ENCODE results near the gene WFDC8.
"Not testable (repeated sequence)": the region's sequence is repeated elsewhere in the genome, so short reads cannot be mapped to it uniquely, and the experiment has no call there.

WFDC8 gene

DNA sequence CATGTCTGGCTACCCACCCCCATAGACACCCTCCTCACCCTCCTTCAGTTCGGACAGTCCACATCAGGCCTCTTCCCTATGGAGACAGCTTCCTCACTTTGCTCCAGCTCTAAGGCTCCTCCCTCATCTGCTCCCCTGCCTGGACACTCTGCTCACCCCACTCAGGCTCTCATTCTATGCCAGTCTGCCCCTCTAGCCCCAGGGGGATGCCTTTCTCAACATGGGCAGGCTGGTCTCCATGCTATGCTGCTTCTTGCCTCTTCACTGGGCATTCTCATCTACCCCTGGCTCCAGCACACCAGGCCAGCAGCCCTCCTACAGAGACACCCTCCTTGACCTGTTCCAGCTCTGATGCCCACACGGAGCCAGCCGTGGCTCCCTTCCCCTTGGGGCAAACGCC is at the start of gene WFDC8:
WFDC8 (minus strand) TSS at position 101 of the 400 bp plus-strand sequence; CDS start at position 64, 37 bp downstream.
- no peak for DNase-seq

DNA sequence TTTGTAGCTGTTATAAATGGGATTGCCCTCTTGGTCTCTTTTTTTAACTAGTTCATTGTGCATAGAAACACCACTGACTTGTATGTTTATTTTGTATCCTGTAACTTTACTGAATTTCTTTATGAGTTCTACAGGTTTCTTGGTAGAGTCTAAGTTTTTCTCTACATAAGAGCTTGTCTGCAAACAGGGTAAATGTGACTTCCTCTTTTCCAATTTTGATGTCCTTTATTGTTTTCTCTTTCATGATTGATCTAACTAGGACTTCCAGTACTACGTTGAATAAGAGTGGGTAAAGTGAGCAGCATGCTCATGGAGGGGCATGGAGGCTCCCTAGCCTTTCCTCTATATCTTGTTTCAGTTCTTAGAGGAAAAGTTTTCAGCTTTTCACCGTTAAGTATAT is 47.5 kb upstream of the WFDC8 start:
- no peak for DNase-seq

DNA sequence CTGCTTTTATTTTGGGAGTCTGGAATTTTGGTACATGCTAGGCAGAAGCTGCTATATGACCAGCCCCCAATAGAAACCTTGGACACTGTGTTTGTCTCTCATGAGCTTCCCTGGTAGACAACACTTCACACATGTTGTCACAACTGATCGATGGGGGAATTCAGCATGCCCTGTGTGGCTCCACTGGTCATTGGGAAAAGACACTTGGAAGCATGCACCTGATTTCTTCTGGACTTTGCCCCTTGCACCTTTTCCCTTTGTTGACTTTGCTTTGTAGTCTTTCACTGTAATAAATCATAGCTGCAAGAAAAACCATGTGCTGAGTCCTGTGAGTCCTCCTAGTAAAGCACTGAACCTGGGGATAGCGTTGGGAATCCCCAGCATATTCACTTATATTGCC is 42.5 kb upstream of the WFDC8 start:
- no peak for DNase-seq

DNA sequence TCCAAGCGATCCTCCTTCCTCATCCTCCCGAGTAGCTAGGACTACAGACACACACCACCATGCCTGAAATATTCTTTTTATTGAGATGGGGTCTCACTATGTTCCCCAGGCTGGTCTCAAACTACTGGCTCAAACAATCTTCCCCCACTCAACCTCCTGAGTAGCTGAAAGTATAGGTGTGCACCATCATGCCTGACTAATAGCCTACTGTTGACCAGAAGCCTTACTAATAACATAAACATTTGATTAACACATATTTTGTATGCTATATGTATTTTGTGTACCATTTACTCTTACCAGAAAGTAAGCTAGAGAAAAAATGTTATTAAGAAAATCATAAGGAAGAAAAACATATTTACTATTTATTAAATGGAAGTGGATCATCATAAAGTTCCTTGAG is 38.5 kb upstream of the WFDC8 start:
- DNase-seq, result no peak

DNA sequence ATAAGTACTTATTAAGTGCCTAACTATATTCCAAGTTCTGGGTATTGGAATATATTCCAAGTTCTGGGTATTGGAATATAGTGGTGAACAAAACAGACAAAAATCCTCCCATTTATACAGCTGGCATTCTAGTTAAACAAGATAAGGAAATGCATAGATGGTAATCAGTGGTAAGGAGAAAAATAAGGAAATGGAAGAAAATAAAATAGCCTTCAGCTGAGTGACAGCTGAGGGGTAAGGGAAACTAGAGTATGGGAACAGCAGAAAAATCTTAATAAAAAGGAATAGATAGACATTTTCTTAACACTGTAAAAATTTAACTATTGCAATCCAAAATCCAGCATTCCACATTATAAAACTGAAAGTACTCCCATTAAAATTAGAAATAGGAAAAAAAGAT is 33.2 kb upstream of the WFDC8 start:
- DNase-seq, result no peak

DNA sequence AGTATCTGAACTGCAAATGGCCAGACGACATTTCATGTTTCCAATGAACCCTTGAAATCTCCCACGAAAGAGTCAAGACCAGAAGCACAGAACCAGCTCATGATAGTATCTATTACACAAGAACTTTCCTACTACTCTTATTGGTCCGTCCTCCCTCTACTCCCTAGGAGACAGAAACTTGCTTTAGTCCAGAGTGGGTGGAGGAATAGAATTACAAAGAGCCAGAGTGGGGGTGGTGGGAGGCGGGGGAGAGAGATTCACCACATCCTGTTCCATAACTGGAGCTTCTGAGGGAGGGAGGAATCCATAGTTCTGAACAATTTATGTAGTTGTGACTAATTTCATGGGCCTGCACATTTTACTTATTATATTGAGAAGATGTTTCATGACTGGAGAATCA is 32.0 kb upstream of the WFDC8 start:
- no peak for DNase-seq

DNA sequence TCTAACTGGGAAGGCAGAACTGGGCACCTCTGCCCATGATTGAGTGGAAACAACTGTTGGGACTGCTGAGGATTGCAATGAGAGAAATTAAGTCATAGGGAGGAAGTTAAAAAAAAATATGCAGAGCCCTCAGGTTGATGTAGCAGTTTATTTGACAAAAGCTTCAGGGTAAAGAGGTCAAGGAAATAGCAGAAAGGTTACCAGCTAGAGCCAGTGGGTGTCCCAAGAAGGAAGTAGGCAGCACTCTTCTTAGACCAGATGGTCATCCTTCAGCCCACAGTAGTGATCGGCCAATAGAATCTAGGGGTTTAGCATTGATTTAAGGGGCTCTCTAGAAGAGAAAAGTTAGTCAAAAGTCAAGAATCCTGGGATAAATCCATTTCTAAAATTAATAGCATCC is 28.7 kb upstream of the WFDC8 start:
- no peak for DNase-seq

DNA sequence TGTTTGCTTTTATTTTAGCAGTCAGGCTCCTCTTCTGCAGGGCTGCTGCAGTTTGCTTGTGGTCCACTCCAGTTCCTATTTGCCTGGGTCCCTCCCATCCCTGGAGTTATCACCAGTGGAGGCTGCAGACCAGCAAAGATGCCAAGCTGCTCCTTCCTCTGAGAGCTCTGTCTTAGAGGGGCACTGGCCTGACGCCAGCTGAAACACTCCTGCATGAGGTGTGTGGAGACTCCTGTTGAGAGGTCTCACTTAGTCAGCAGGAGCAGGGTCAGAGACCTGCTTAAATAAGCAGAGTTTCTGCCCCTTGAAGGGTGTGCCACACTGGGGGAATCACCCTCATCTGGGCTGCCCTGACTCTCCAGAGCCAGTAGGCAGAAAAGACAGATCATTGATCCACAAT is 16.2 kb upstream of the WFDC8 start:
- DNase-seq, result no peak

DNA sequence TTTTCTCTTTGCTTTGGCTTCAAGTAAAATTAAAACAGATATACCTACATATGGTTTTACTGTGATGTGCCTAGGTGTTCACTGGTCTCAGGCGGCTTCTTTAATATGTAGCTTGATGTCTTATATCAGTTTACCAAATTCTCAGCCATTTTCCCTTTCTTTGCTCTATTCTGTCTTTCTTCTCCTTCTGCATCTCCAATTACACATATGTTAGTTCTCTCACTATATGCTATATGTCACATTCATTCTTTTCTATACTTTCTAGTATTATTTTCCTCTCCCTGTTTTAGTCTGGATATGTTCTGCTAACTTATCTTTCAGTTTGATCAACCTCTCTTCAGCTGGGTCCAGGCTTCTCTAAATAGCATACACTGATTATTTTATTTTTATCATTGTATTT is 14.4 kb upstream of the WFDC8 start:
- DNase-seq, result no peak

DNA sequence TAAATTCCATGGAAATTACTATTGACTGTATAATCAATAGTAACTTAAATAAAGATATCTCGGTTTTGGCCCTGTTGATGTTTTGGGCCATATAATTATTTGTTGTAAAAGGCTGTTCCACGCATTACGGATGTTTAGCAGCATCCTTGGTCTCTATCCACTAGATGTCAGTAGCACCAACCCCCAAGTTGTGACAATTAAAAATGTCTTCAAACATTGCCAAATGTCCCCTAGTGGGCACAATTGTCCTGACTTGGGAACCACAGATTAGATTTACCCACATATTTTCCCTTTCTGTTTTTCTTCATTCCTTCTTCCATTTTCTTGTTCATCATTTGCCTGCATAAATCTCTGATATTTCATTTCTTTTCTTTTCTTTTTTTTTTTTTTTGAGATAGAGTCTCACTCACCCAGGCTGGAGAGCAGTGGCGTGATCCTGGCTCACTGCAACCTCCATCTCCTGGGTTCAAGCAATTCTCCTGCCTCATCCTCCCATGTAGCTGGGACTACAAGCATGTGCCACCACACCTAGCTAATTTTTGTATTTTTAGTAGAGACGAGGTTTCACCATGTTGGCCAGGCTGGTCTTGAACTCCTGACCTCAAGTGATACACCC is 13.6 kb upstream of the WFDC8 start:
- DNase-seq, result no peak

DNA sequence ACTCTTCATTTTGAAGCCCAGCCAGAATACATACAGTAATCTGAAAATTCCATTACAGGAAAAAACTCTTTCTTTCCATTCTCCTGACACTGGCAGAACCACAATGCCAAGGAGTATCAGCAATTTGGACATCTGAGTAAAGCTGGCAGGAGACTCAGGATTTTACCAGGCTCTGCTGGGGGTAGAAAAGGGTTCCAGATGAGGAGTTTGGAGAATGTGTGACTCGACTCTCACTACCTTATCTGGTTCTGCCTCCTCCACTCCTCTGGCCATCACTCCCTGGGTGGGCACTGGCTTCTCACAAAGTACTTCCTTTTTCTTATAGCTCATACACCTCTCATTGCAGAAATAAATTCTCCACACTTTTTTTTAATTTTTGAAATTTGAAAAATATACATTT is 10.6 kb upstream of the WFDC8 start:
- no peak for DNase-seq

DNA sequence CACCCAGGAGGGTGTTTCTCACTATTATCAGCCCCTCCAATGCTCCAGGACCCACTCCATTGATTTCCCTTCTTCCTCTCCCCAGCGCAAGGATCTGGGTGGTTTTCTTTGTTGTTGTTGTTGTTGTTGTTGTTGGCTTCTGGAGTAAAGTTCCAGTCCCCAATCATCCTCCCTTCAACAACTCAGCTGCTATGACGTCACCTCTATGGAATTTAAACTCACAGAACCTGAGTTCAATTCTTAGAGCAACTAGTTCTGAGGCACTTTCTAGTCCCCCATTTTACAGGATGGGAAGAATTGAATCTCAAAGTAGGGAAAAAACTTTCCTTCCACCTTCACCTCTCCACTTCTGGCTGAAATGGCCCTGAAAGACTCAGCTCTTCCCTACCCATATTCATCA is 9.7 kb upstream of the WFDC8 start:
- DNase-seq, result no peak

DNA sequence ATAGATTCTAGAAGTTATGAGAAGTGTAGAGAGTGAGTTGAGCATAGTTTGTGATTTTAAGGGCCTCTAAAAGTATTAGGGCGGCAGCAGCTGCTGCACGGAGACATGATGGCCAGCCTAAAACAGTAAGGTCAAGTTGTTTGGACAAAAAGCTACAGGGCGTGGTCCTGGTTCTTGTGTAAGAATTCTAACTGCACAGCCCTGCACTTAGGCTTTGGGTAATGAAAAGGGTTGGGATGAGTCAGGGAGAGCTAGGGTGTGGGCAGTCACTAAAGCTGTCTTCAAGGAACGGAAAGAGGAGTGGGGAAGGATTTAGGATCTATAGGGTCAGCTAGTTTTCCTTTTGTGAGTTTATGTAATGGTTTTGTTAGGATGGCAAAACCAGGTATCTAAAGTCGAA is 6.9 kb upstream of the WFDC8 start:
- not testable (repeated sequence) for DNase-seq

DNA sequence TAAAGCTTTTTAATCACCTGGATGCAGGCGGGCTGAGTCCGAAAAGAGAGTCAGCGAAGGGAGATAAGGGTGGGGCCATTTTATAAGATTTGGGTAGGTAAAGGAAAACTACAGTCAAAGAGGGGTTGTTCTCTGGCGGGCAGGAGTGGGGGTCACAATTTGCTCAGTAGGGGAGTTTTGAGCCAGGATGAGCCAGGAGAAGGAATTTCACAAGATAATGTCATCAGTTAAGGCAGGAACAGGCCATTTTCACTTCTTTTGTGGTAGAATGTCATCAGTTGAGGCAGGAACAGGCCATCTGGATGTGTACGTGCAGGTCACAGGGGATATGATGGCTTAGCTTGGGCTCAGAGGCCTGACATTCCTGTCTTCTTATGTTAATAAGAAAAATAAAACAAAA is 5.2 kb upstream of the WFDC8 start:
- not testable (repeated sequence) for DNase-seq

DNA sequence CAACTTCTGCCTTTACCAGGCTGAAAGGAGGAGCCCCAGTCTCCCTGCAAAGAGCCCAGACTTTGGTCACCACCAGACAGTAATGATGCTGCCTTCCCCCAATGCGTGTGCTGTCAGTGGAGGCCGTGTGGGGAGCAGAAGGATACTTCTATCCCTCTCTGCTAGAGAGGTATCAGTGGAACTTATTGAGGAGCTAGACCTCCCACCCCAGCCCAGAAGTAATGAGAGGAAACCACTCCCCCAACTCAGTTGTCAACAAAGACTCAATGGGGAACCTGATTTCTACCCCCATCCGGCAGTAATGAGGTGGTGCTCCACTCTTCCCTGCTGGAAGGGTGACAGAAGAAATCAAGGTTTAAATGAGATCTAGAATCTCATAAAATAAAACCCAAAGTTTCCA is 4.4 kb upstream of the WFDC8 start:
- no peak for DNase-seq

DNA sequence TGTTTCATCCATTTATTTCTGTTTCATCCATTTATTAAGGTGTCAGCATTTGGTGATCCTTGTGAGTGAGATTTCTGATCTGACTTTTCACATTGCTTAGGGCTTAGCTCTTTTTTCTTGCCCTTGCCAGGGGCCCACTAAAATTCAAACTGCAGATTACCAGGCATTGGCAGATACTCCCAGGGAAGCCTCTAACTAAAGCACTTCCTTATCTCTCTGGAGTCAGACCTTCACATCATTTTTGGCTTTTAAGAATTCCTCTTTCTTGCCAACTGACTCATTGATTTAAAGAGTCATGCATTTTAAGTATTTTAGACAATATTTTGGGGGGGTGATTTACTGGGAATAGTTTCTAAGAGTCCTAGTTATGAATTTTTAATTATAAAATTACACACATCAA is 2.6 kb upstream of the WFDC8 start:
- DNase-seq, result no peak

DNA sequence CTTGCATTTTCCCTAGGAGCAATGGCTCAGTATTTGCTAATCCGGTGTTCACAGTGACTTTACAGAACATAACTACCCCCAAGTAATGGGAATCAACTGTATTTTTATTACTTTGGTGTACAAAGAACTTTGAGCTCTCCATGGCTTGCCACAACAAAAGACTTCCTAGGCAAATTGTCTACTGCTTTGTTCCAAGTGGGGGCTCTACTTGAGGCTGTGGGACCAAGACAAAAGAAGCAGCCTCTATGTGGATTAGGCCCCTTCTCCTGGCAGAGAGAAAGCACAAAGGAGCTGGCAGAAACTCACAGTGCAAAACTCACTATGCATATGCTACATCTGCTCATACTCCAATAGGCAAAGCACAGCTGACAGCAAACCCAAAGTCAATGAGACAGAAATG is 853 bp downstream of the WFDC8 start:
- DNase-seq, result no peak

DNA sequence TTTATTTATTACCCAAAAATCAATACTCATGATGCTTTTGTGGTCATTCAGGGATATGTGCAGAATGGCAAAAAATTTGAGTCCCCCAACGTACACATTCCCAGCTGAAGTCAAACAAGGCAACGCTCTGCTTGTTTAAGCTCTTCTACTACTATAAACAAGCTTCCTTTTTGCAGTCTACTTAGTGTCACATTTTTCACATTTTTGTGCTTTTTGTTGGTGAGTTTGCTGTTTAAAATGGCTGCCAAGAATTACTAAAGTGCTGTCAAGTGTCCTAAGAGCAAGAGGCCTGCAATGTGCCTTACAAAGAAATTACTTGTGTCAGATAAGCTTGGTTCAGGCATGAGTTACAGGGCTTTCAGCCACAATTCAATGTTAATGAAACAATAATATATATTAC is 2.1 kb downstream of the WFDC8 start:
- no peak for DNase-seq

DNA sequence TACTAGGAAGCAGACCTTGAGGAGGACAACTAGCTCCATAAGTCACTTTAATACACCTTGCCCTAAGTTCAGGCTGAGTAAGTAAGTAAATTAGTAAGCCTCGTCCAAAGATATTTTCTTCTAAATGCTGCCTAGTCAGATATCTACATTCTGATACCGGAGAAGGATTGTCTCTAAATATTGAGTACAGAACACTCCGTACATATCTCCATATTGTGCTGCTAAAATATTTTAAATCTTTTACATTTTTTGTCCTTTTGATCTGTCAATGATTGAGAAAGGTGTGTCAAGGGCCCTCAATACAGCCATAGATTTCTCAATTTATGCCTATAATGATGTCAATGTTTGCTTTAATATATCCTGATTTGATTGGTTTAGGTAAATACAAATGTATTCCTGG is 3.2 kb downstream of the WFDC8 start:
- DNase-seq, result no peak

DNA sequence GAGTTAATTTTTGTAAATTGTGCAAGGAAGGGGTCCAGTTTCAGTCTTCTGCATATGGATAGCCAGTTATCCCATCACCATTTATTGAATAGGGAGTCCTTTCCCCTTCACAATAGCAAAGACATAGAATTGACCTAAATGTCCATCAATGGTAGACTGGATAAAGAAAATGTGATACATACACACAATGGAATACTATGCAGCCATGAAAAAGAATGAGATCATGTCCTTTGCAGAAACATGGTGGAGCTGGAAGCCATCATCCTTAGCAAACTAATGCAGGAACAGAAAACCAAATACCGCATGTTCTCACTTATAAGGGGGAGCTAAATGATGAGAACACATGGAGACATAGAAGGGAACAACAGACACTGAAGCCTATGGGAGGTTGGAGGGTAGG is 9.4 kb downstream of the WFDC8 start:
- not testable (repeated sequence) for DNase-seq

DNA sequence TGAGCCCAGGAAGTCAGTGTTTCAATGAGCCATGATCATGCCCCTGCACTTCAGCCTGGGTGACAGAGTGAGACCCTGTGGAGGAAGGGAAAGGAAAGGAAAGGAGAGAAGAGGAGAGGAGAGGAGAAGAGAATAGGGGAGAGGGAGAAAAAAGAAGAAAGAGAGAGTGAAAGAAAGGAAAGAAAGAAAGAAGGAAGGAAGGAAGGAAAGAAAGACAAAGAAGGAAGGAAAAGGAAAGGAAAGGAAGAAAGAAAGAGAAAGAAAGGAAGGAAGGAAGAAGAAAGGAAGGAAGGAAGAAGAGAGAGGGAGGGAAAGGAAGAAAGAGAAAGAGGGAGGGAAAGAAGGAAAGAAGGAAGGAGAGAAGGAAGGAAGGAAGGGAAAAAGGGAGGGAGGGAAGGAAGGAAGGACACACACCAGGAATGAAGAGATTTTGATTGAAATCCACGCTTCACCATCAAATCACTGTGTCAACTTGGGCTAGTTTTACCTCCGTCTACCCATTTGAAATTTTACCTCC is 14.3 kb downstream of the WFDC8 start:
- DNase-seq, result no peak

DNA sequence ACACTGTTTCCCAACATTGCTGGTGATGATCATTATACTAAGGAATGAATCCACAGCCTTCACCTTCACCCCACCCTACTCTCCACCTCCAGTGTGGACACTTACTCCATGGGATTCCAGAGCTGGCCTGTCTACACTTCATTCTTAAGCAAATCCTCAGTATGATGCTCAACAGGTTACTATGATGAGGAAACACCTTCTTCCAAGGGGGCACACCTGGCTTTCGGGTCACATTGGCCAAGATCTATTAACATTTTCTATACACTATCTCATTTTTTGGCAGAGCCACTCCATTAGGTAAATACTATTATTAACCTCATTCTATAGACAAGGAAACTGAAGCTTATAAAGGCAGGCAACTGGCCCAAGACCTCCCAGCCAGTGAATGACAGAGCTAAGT is 23.9 kb downstream of the WFDC8 start:
- DNase-seq, result no peak

DNA sequence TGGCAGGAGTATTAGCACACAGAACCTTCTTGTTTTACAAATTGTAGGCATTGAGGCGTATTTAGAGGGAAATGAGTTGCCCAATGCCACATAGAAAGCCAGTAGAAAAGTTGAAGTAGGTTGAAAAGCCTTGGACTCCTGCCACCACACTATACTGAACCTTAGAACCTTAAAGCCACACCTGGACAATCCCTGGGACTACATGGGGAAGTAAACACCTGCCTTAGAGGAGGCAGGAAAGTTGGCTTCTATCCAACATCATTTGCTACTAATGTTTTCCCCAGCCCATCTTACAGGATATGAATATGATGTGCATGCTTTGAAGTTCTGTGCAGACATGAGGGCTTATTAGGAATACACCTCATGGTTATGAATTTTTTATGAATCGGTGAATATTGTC is 26.6 kb downstream of the WFDC8 start:
- DNase-seq, result no peak

DNA sequence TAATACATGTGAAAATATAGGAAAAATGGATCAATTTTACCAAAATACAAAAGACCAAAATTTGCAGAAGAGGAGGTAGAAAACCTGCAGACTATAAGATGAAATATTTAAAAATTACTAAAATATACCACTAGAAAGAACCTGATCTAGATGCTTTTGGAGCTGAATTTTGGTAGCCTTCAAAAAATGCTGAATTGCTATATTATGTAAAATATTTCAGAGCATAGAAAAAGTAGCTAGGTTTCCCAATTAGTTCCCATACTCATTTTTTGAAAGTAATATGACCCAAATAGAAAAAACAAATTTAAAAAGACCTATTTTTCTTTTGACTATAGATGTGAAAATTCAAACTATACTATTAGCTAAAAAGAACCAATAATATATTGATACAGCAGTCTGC is 28.3 kb downstream of the WFDC8 start:
- no peak for DNase-seq

DNA sequence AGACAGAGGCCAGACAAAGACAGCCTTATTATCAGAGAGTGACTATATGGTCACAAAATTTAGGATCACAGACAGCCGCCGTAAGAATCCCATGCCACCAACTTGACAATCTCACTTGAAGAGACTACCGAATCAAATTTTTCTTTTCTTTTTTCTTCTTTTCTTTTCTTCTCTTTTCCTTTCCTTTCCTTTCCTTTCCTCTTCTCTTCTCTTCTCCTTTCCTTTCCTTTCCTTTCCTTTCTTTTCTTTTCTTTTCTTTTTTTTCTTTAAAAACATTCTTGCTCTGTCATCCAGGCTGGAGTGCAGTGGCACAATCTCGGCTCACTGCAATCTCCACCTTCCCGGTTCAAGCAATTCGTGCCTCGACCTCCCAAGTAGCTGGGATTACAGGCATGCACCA is 30.7 kb downstream of the WFDC8 start:
- DNase-seq, result no peak
